ENCODE data around the gene NUDT5. TPM values are rescaled to one million over a fixed set of nuclear protein-coding genes. Genes with fewer than 3 reads are reported as not detected.

NUDT5 gene
- total and polyA plus RNA-seq, 2 of the 13 experiments (the other 11 are each of a cell fraction or from before 2014, with no cell fraction given): 79.6 to 134 TPM

DNA sequence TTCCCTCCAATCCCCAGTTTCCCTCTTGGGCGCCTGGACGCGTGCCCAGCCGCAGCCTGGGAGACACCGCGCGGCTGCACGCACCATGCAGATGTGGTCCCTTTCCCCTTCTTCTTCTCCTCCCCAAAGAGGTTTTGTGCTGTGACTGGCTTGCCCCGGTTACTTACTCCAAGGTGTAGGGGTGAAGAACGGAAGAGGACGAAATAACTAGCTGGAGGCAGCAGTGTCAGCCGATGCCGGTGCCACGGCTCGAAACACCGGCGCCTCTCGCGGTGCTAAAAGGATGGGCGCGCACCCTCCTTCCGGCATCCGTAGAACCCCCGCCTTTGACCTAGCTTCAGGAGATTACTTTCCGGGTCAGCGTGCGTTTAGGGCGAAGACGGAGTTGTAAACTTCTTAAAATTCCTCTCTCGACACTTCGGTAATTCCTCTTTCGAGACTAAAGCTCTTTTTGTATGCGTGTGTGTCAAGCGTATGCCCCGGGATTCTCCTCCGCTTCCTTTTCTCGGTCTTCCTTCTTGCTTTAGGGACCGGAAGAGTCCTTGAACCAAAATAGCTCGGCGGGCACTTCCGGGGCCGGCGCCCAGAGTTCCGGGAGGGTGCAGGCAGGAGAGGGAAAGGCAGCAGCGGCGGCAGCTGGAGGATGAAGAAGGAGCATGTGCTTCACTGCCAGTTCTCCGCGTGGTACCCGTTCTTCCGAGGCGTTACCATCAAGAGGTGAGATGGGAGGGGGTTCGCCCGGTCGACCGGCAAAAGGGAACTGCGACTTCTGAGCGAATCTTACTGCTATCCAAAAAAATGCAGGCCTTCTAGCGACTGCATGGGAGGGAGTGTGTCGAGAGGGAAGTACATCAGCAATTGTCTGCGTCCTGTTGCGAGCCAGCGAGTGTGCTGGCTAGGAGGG, at the start of gene NUDT5, which contains the start of gene CDC123 (continued):
- TF ChIP-seq, protein P1, sequence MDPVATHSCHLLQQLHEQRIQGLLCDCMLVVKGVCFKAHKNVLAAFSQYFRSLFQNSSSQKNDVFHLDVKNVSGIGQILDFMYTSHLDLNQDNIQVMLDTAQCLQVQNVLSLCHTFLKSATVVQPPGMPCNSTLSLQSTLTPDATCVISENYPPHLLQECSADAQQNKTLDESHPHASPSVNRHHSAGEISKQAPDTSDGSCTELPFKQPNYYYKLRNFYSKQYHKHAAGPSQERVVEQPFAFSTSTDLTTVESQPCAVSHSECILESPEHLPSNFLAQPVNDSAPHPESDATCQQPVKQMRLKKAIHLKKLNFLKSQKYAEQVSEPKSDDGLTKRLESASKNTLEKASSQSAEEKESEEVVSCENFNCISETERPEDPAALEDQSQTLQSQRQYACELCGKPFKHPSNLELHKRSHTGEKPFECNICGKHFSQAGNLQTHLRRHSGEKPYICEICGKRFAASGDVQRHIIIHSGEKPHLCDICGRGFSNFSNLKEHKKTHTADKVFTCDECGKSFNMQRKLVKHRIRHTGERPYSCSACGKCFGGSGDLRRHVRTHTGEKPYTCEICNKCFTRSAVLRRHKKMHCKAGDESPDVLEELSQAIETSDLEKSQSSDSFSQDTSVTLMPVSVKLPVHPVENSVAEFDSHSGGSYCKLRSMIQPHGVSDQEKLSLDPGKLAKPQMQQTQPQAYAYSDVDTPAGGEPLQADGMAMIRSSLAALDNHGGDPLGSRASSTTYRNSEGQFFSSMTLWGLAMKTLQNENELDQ (CRISPR knock-in tag; IDR thresholded peaks at IDR 0.05; ENCODE audit: borderline replicate concordance): peak; percentile 27; the same call in 1 of the 2 replicates
- TF ChIP-seq ZNF563 (CRISPR knock-in tag; IDR thresholded peaks at IDR 0.05) (0 out of 2 replicates have a peak, but pooled peaks have one; percentile 60), BRD4 (CRISPR knock-in tag; IDR thresholded peaks at IDR 0.05) (no peak), ZNF17 (CRISPR knock-in tag; IDR thresholded peaks at IDR 0.05) (no peak), IKZF4 (CRISPR knock-in tag; IDR thresholded peaks at IDR 0.05; ENCODE audit: borderline replicate concordance, low read depth, not compliant biosample characterization) (no peak), ZNF292 (CRISPR knock-in tag; IDR thresholded peaks at IDR 0.05; ENCODE audit: borderline replicate concordance, low read depth) (no peak), ZNF781 (CRISPR knock-in tag; IDR thresholded peaks at IDR 0.05; ENCODE audit: borderline replicate concordance, not compliant biosample characterization) (peak; percentile 58), ZNF772 (CRISPR knock-in tag; IDR thresholded peaks at IDR 0.05) (peak; percentile 18), ZNF253 (CRISPR knock-in tag; IDR thresholded peaks at IDR 0.05; ENCODE audit: borderline replicate concordance) (no peak), ELF1 (CRISPR knock-in tag; IDR thresholded peaks at IDR 0.05) (peak; percentile 91), SRSF4 (IDR thresholded peaks at IDR 0.05; ENCODE audit: low read depth, low read length, poor library complexity, severe bottlenecking) (no peak), ZNF282 (IDR thresholded peaks at IDR 0.05; ENCODE audit: partially characterized antibody) (no peak)
- TF ChIP-seq, protein P2, sequence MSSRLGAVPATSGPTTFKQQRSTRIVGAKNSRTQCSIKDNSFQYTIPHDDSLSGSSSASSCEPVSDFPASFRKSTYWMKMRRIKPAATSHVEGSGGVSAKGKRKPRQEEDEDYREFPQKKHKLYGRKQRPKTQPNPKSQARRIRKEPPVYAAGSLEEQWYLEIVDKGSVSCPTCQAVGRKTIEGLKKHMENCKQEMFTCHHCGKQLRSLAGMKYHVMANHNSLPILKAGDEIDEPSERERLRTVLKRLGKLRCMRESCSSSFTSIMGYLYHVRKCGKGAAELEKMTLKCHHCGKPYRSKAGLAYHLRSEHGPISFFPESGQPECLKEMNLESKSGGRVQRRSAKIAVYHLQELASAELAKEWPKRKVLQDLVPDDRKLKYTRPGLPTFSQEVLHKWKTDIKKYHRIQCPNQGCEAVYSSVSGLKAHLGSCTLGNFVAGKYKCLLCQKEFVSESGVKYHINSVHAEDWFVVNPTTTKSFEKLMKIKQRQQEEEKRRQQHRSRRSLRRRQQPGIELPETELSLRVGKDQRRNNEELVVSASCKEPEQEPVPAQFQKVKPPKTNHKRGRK (CRISPR knock-in tag; IDR thresholded peaks at IDR 0.05): no peak; the same call in 1 of the 2 replicates
- TF ChIP-seq, protein P3, sequence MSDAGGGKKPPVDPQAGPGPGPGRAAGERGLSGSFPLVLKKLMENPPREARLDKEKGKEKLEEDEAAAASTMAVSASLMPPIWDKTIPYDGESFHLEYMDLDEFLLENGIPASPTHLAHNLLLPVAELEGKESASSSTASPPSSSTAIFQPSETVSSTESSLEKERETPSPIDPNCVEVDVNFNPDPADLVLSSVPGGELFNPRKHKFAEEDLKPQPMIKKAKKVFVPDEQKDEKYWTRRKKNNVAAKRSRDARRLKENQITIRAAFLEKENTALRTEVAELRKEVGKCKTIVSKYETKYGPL (CRISPR knock-in tag; IDR thresholded peaks at IDR 0.05): no peak
- TF ChIP-seq, protein P4, sequence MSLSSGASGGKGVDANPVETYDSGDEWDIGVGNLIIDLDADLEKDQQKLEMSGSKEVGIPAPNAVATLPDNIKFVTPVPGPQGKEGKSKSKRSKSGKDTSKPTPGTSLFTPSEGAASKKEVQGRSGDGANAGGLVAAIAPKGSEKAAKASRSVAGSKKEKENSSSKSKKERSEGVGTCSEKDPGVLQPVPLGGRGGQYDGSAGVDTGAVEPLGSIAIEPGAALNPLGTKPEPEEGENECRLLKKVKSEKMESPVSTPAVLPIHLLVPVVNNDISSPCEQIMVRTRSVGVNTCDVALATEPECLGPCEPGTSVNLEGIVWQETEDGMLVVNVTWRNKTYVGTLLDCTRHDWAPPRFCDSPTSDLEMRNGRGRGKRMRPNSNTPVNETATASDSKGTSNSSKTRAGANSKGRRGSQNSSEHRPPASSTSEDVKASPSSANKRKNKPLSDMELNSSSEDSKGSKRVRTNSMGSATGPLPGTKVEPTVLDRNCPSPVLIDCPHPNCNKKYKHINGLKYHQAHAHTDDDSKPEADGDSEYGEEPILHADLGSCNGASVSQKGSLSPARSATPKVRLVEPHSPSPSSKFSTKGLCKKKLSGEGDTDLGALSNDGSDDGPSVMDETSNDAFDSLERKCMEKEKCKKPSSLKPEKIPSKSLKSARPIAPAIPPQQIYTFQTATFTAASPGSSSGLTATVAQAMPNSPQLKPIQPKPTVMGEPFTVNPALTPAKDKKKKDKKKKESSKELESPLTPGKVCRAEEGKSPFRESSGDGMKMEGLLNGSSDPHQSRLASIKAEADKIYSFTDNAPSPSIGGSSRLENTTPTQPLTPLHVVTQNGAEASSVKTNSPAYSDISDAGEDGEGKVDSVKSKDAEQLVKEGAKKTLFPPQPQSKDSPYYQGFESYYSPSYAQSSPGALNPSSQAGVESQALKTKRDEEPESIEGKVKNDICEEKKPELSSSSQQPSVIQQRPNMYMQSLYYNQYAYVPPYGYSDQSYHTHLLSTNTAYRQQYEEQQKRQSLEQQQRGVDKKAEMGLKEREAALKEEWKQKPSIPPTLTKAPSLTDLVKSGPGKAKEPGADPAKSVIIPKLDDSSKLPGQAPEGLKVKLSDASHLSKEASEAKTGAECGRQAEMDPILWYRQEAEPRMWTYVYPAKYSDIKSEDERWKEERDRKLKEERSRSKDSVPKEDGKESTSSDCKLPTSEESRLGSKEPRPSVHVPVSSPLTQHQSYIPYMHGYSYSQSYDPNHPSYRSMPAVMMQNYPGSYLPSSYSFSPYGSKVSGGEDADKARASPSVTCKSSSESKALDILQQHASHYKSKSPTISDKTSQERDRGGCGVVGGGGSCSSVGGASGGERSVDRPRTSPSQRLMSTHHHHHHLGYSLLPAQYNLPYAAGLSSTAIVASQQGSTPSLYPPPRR (CRISPR knock-in tag; IDR thresholded peaks at IDR 0.05; ENCODE audit: borderline replicate concordance): no peak
- TF ChIP-seq, protein P5, sequence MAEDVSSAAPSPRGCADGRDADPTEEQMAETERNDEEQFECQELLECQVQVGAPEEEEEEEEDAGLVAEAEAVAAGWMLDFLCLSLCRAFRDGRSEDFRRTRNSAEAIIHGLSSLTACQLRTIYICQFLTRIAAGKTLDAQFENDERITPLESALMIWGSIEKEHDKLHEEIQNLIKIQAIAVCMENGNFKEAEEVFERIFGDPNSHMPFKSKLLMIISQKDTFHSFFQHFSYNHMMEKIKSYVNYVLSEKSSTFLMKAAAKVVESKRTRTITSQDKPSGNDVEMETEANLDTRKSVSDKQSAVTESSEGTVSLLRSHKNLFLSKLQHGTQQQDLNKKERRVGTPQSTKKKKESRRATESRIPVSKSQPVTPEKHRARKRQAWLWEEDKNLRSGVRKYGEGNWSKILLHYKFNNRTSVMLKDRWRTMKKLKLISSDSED (CRISPR knock-in tag; IDR thresholded peaks at IDR 0.05): no peak

All from HepG2 (cell line).